Adrenal gland (tissue), 5 donors: ENCODE data around the gene UBE3D.

ENCODE experiments used
- POLR2A ChIP-seq, 2 donors: fragments of 450-650 bp; IDR thresholded peaks; one replicate each; pipeline ENCODE4 v1.6.1; 2017; ENCODE audit warnings: antibody characterized with exemption in 2 of 2, mild to moderate bottlenecking in 2 of 2, moderate library complexity in 1 of 2
- TF ChIP-seq, protein P1 (sequence below), 6 experiments: fragments of 450-650 bp in 4 of 6; fragments of 200-600 bp in 2 of 6; sonication (generic) in 1 of 6; IDR thresholded peaks; 1 replicate in 5 of 6; 2 replicates in 1 of 6; pipeline versions ENCODE4 v1.5.1 to v1.8.0; 2016 to 2021; ENCODE audit warnings: antibody characterized with exemption in 6 of 6, mild to moderate bottlenecking in 2 of 6, moderate library complexity in 1 of 6
- donor health status: DM: no; HTN: no; CAD: no.

DNA sequence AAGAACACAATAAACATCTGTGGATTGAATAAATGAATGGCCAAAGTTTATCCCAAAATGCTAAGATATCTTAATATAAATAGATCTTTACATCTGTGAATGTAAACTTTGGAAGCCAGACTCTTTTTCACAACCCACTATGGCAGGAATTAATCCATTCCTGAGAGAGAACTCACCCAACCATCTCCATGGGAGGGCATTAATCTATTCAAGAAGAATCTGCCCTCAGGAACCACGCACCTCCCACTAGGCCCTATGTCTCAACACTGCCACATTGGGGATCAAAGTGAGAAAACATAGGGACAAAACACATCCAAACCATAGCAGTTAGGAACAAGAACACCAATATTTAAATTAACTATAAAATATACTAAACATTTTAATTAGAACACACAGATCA lies 3.4 kb downstream of the UBE3D start:
- TF ChIP-seq POLR2A (IDR thresholded peaks at IDR 0.05): no peak
- TF ChIP-seq, protein P1, sequence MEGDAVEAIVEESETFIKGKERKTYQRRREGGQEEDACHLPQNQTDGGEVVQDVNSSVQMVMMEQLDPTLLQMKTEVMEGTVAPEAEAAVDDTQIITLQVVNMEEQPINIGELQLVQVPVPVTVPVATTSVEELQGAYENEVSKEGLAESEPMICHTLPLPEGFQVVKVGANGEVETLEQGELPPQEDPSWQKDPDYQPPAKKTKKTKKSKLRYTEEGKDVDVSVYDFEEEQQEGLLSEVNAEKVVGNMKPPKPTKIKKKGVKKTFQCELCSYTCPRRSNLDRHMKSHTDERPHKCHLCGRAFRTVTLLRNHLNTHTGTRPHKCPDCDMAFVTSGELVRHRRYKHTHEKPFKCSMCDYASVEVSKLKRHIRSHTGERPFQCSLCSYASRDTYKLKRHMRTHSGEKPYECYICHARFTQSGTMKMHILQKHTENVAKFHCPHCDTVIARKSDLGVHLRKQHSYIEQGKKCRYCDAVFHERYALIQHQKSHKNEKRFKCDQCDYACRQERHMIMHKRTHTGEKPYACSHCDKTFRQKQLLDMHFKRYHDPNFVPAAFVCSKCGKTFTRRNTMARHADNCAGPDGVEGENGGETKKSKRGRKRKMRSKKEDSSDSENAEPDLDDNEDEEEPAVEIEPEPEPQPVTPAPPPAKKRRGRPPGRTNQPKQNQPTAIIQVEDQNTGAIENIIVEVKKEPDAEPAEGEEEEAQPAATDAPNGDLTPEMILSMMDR (IDR thresholded peaks at IDR 0.05): no peak
